ENCODE data around the gene ITK. TPM values are rescaled to one million over a fixed set of nuclear protein-coding genes. Genes with fewer than 3 reads are reported as not detected.

The ITK gene
- total and polyA plus RNA-seq, 4 donors = 0.35 to 1.5 (median 0.43) TPM

DNA sequence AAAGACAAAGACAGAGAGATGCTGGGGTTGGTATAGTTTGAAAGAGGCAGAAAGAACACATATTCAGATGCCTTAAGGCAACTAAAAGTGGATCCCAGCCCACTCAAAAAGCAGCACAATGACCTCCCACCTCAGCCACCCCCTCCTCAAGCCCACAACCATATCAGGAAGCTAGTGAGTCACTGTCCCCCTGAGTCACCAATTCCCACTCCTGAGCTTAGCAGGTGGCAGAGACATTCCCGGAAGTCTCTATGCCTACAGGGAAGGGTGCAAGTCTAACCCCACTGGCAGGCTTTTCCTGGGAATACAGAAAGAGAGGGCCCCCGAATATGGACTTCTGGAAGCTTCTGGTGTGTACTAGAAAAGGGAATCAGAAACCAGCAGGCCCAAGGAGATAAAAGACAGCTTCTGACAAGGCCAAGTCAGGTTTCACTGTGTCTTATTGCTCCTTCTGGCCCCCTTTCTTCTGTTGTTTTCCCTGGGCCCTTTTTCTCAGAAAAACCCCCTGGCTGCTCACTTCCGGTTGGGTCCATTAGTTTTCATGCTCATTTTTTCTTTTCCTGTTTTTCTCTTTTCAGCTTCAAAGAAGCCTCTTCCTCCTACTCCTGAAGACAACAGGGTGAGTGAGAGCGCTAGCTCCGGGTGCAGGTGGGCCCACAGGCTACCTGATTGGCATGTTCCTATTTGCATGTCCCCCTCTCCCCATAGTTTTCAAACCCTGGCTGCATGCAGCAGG lies 36.8 kb downstream of the ITK start:
- no peaks in the 10 kb centered on the region for H3K27me3 ChIP-seq (ENCODE audit: control insufficient read depth in 4 of 4, insufficient read depth in 4 of 4, low read length in 3 of 4)
- no peak overlapping the region for H3K4me3 ChIP-seq (ENCODE audit: low read depth in 1 of 3, low read length in 3 of 3)
- 66% methylated on average over 5 of the region's 5 CpGs for WGBS
- TF ChIP-seq ATF3 (IDR thresholded peaks at IDR 0.05) = no peak
- no peak for TF ChIP-seq FOXA2 (IDR thresholded peaks at IDR 0.05)
- TF ChIP-seq, protein P1, sequence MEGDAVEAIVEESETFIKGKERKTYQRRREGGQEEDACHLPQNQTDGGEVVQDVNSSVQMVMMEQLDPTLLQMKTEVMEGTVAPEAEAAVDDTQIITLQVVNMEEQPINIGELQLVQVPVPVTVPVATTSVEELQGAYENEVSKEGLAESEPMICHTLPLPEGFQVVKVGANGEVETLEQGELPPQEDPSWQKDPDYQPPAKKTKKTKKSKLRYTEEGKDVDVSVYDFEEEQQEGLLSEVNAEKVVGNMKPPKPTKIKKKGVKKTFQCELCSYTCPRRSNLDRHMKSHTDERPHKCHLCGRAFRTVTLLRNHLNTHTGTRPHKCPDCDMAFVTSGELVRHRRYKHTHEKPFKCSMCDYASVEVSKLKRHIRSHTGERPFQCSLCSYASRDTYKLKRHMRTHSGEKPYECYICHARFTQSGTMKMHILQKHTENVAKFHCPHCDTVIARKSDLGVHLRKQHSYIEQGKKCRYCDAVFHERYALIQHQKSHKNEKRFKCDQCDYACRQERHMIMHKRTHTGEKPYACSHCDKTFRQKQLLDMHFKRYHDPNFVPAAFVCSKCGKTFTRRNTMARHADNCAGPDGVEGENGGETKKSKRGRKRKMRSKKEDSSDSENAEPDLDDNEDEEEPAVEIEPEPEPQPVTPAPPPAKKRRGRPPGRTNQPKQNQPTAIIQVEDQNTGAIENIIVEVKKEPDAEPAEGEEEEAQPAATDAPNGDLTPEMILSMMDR (IDR thresholded peaks at IDR 0.05; ENCODE audit: low read depth, low read length, missing input control) = no peak
- TF ChIP-seq, protein P2, sequence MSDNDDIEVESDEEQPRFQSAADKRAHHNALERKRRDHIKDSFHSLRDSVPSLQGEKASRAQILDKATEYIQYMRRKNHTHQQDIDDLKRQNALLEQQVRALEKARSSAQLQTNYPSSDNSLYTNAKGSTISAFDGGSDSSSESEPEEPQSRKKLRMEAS (IDR thresholded peaks at IDR 0.05) = no peak
- TF ChIP-seq RXRA (IDR thresholded peaks at IDR 0.05) = no peak
- TF ChIP-seq HNF4A (conservative IDR thresholded peaks at IDR 0.05) = no peak
- TF ChIP-seq ZBTB33 (IDR thresholded peaks at IDR 0.05) = no peak
- TF ChIP-seq NR2F2 (IDR thresholded peaks at IDR 0.05) = no peak
- no peak for TF ChIP-seq GABPA (IDR thresholded peaks at IDR 0.05 in 1 of 2, conservative IDR thresholded peaks at IDR 0.05 in 1 of 2)
- no peak for TF ChIP-seq YY1 (IDR thresholded peaks at IDR 0.05)
- TF ChIP-seq, protein P3, sequence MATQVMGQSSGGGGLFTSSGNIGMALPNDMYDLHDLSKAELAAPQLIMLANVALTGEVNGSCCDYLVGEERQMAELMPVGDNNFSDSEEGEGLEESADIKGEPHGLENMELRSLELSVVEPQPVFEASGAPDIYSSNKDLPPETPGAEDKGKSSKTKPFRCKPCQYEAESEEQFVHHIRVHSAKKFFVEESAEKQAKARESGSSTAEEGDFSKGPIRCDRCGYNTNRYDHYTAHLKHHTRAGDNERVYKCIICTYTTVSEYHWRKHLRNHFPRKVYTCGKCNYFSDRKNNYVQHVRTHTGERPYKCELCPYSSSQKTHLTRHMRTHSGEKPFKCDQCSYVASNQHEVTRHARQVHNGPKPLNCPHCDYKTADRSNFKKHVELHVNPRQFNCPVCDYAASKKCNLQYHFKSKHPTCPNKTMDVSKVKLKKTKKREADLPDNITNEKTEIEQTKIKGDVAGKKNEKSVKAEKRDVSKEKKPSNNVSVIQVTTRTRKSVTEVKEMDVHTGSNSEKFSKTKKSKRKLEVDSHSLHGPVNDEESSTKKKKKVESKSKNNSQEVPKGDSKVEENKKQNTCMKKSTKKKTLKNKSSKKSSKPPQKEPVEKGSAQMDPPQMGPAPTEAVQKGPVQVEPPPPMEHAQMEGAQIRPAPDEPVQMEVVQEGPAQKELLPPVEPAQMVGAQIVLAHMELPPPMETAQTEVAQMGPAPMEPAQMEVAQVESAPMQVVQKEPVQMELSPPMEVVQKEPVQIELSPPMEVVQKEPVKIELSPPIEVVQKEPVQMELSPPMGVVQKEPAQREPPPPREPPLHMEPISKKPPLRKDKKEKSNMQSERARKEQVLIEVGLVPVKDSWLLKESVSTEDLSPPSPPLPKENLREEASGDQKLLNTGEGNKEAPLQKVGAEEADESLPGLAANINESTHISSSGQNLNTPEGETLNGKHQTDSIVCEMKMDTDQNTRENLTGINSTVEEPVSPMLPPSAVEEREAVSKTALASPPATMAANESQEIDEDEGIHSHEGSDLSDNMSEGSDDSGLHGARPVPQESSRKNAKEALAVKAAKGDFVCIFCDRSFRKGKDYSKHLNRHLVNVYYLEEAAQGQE (IDR thresholded peaks at IDR 0.05) = no peak
- no peak for TF ChIP-seq HNF4G (IDR thresholded peaks at IDR 0.05)
- TF ChIP-seq JUND (IDR thresholded peaks at IDR 0.05) = no peak
- TF ChIP-seq TAF1 (conservative IDR thresholded peaks at IDR 0.05) = no peak
- no peak for DNase-seq (ENCODE audit: low spot score)
- no peaks in the 10 kb centered on the region for H3K36me3 ChIP-seq (ENCODE audit: control insufficient read depth in 4 of 4, insufficient read depth in 3 of 4, low read depth in 1 of 4, low read length in 3 of 4)
- H3K9me3 ChIP-seq (ENCODE audit: control insufficient read depth in 4 of 4, low read length in 3 of 4) = no peaks in the 10 kb centered on the region
- no peaks in the 10 kb centered on the region for H3K4me1 ChIP-seq (ENCODE audit: control insufficient read depth in 4 of 4, insufficient read depth in 4 of 4, low read length in 3 of 4)
- H3K9ac ChIP-seq (ENCODE audit: low read depth in 1 of 2, low read length in 2 of 2) = no peak overlapping the region
- no peak overlapping the region for H3K27ac ChIP-seq (ENCODE audit: low read depth in 1 of 2, low read length in 2 of 2)
